PC-9 (cell line): ENCODE results near the gene GPRIN3.

Experiments
- CTCF ChIP-seq: fragments of 200-600 bp; sonication (generic); conservative IDR thresholded peaks from 2 replicates; pipeline ENCODE4 v1.6.1; 2017; ENCODE audit warnings: mixed run types, antibody characterized with exemption, mild to moderate bottlenecking, moderate library complexity
- EZH2 ChIP-seq: fragments of 200-600 bp; sonication (generic); IDR thresholded peaks from 2 replicates; pipeline ENCODE4 v1.8.0; 2017; ENCODE audit warnings: antibody characterized with exemption, low read depth

DNA sequence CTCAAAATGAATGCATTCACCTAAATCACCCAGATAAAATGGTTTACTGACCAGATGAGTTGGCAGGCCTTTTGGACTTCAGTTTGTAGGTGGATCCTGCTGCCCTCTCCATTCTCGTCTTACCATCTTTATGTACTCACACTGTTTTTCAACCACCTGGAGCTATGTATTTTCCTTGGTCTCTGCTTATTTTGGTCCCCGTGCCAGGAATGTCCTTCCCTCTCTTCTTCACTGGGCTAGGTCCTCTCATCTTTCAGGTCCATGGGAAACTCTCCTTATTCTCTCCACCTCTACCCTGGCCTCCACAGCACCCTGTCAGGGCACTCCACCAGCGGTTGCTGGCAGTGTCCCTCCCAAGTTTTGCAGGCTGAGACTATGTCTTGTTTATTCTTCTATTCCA, 2.6 kb downstream of the GPRIN3 start:
- TF ChIP-seq CTCF (no peak), EZH2 (no peak)
